HG03103 (cell line): ENCODE results near the gene MDGA2.
A peak's percentile ranks its signal among the peaks of the same experiment; 100 is the strongest.
"Not testable (repeated sequence)": the region's sequence is repeated elsewhere in the genome, so short reads cannot be mapped to it uniquely, and the experiment has no call there.

Source experiments
- ATAC-seq: cut with Tn5 transposase; IDR thresholded peaks from one replicate; pipeline ENCODE4 v1.9.1; 2021; ENCODE audit warnings: low read depth; ENCODE audit not compliant: unreplicated experiment

The MDGA2 gene

GRCh38 chr14:47626151-47627035 lies 49.0 kb downstream of the MDGA2 start:
- ATAC-seq, result no peak

DNA sequence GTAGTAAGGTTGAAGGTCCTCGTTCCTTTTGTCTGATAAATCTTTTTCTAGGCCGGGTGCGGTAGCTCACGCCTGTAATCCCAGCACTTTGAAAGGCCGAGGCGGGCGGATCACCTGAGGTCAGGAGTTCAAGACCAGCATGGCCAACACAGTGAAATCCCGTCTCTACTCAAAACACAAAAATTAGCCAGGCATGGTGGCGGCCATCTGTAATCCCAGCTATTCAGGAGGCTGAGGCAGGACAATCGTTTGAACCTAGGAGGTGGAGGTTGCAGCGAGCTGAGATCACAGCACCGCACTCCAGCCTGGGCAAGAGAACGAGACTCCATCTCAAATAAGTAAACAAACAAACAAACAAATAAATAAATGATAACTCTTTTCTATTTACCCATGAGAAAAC lies 51.3 kb downstream of the MDGA2 start:
- ATAC-seq, result not testable (repeated sequence)

GRCh38 chr14:47619392-47619791 lies 56.0 kb downstream of the MDGA2 start:
- no peak for ATAC-seq

DNA sequence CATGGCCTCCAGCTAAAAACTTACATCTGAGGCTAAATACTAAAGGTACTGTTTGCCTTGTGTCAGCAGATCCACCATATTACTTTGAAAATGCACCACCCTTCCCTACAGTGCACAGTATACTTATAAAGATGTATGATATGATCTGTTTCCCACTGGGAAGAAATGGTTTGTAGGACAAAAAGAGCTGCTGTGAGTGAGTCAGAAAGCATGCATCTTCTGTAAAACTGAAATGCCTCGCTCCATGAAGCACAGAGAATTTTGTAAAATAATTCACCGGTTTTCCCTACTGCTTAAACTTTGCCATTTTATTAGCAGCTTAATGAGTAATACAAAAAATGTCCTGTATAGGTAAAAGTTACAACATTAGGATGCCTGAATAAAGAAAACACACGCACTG lies 68.8 kb downstream of the MDGA2 start:
- no peak for ATAC-seq

DNA sequence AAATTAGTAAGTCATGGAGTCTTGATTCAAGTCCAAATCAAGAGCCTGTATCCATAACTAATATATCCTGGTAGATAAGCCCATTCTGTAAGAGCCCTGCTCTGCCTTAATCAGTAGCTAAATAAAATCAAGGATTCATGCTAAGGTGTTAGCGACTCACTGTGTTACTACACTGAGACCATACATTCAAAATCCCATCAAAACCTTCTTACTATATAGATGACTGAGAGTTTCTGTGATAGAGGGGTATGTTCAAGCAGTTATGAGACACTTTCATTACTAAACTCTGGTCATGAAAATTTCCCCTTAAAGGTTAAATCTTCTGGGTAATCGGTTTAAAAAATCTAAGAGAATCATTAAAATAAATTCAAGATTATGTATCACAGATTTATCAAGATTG lies 78.5 kb downstream of the MDGA2 start:
- ATAC-seq, result no peak

DNA sequence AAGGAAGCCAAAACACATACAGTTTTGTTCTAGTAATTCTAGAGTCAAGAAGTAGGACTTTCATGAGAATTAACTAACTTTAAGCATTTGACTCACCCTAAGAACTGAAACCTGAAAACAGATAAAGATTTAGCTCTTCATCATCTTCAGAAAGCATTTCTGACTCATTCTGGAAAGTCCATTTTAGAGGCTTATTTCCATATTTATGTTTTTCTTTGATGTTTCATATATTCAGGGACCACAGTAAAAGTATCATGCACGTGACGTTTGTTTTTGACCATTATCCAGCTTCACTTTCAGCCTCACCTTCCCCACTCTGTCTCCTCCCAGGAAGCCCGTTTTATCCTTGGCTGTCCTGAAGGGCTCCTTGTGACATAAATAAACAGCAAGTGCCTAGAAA lies 79.2 kb downstream of the MDGA2 start:
- ATAC-seq, result peak; percentile 84

DNA sequence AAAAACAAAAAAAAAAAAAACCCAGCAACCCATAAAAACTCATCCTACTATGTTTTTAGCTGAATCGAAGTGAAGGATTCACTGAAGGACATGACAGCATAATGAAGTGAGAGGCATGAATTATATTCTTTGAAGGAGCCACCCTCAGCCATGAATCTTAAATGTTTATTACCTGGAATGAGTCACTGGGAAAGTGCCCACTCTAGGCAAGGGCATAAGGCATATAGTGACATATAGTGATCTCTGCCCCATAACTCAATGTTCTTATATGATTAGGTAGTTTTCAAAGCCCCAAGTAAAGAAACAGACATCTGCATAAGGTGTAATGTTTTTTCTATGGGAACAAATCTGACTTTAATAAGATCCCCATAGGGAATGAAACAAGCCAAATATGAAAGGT lies 79.9 kb downstream of the MDGA2 start:
- no peak for ATAC-seq

- no peak for ATAC-seq
These were observed 84.5 kb downstream of the MDGA2 start for GRCh38 chr14:47590767-47591495.

DNA sequence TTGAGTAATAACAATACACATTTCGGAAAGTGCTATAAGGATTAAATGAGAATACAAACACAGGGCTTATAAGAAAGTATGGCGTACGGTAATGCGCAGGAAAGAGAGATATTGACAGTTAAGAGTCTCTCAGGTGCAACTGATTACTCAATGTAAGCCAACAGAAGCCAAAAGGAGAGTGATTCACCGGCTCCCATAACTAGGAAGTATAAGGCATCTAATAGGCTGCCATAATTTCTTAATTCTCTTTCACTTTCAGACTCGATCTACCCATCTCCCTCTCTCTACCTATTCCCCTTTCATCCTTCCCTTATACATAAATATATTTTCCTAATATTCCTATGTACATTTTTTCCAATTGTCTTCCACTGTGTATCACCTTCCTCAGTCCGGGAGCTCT lies 90.0 kb downstream of the MDGA2 start:
- ATAC-seq, result no peak

DNA sequence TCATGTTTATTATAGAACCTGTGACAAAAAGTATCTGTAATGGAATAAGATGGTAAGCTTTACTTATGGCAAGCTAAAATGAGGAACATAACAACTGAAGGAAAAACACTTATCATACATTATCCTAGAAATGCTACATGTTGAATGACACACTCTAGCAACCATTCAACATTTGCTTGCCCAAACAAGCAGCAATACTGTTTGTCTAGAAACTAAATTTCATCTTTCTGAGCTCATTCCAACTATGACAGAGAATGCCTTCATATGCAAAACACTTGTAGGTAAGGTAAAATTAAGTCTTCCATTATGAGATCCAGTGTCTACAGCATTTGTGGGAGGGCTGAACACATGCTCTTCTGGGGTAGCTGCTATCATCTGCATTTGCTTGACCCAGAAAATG lies 108.1 kb downstream of the MDGA2 start:
- no peak for ATAC-seq

DNA sequence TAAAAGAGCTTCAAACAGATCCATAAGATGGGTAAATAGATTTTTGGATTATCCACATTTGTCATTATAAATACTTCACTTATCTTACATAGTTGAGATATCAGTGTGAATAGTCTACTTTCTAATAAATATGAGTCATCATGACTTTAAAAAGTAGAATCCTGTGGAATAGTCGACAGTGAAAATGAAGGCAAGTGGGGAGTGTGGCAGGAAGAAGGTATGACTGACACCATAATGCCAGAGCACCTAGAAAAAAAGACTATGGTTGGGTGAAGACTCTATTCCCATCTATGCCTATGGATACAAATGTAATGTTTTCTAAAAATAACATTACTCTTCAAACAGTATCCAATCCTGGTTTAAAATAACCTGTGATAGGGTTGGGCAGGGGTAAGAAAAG lies 117.5 kb downstream of the MDGA2 start:
- no peak for ATAC-seq

- ATAC-seq, result no peak
These were observed 120.1 kb downstream of the MDGA2 start for GRCh38 chr14:47555333-47555732.

DNA sequence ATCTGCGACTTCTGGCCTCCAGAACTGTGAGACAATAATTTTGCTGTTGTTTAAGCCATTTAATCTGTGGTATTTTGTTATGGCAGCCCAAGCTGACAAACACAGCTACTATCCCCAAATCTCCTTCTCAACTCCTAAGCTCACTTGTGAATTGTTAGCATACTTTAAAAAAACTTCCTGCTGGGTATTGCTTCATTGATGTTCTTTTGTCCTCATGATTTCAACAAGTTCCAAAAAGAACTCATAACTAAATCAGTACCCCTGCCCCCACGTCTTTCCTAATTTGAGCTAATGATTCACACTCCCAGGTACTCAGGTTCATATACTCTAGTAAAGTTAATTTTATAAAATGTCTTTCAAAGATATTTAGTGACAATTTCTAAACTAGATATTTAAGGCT lies 125.5 kb downstream of the MDGA2 start:
- ATAC-seq, result no peak

- ATAC-seq, result no peak
These were observed 131.9 kb downstream of the MDGA2 start for GRCh38 chr14:47543459-47543858.

GRCh38 chr14:47541662-47542061 lies 133.7 kb downstream of the MDGA2 start:
- ATAC-seq, result no peak

DNA sequence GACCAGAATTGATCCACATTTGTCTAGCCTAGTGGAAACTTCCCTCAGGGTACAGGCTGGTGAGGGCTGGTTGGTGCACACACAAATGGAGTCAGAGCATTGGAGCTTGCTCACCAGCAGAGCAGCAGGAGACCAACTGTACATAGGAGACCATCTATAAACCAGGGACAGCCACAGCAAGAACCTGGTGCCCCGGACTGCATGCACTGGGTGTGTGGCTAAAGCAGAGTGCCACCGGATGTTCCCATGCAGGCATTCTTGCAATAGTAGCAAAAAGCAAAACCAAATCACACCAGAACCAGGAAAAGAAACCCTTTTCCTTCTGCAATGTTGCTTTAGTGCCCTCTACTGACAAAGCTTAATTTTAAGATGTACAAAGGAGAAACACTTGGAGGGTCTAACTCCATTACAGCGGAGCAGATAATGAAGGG lies 136.4 kb downstream of the MDGA2 start:
- no peak for ATAC-seq

DNA sequence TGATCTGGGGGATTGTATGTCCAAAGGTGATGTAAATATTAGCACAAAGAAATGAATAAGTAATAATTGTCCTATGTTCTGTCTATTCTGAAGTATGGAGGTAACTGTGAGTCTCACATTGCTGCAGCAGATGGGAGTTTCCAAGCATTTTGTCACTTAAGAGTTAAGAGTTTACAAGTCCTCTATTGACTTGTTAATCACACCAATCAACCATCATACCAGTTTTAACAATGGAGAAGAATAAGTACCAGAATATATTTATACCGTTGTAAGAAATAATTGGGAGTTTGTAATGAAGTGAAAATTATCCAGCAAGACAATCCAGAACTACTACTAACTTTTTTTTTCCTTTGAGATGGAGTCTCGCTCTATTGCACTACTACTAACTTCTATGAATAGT lies 139.1 kb downstream of the MDGA2 start:
- ATAC-seq, result no peak

GRCh38 chr14:47526591-47527244 lies 148.7 kb downstream of the MDGA2 start:
- no peak for ATAC-seq

DNA sequence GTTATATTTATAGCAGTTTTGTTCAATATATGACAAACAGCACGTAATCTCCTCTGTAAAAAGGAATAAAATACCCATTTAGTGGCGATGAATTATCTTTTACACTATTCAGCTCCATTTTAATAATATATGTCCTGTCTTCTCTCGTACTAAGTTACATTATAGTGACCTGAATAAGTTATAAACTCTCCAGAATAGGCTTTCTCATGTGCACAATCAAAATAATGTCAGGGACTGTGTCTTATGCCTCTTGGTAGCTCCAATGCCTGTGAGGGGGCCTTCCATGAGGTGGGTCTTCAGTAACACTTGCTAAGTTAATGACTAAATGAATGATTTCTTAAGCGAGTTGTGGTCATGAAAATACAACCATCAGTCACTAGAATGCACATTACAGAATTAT lies 150.9 kb downstream of the MDGA2 start:
- no peak for ATAC-seq

GRCh38 chr14:47520382-47520781 lies 155.0 kb downstream of the MDGA2 start:
- ATAC-seq, result no peak

DNA sequence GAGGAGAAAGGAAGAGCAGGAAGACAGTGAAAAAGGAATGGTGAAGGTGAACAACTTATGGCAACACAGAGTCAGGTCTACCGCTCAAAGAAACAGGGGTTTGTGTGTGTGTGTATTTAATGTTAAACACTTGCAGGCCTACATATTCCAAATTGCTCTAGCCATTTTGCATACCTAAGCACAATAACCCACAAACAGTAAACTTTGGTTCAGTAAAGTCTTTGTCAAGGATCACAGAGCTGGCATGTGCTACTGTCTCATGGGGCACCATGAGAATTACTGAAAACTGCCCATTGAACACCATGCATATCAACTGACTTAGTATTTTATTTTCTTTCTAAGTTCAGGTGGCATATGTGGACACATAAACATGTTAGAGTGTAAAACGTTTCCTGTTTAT lies 163.6 kb downstream of the MDGA2 start:
- ATAC-seq, result no peak
